Type B pancreatic cell (in vitro differentiated cells): ENCODE measurements around the gene NR1D2. TPM values are rescaled to one million over a fixed set of nuclear protein-coding genes. Genes with fewer than 3 reads are reported as not detected.

Experiments
- DNase-seq: peaks from one replicate; pipeline ENCODE4 v3.0.0; 2021; ENCODE audit warnings: mixed read lengths; ENCODE audit not compliant: unreplicated experiment; ENCODE audit errors: extremely low spot score
- H3K27ac Mint-ChIP-seq: 2 replicates; pipeline ENCODE4 v1.8.0; 2021; ENCODE audit warnings: mild to moderate bottlenecking, mixed read lengths
- H3K27me3 Mint-ChIP-seq: 2 replicates; pipeline ENCODE4 v1.8.0; 2021; ENCODE audit warnings: mixed read lengths
- H3K36me3 Mint-ChIP-seq: 2 replicates; pipeline ENCODE4 v1.8.0; 2021; ENCODE audit warnings: mixed read lengths
- H3K4me1 Mint-ChIP-seq: one replicate; pipeline ENCODE4 v1.8.0; 2021; ENCODE audit warnings: mixed read lengths; ENCODE audit not compliant: unreplicated experiment
- H3K4me3 Mint-ChIP-seq: 2 replicates; pipeline ENCODE4 v1.8.0; 2021; ENCODE audit warnings: mild to moderate bottlenecking, mixed read lengths
- H3K9me3 Mint-ChIP-seq: 2 replicates; pipeline ENCODE4 v1.8.0; 2021; ENCODE audit warnings: mixed read lengths
- CTCF ChIP-seq: fragments of 200-600 bp; sonication (generic); conservative IDR thresholded peaks from 2 replicates; pipeline ENCODE4 v1.5.0; 2021; ENCODE audit warnings: antibody characterized with exemption, mild to moderate bottlenecking
- total RNA-seq: library from RNA; stranded (reverse); gene quantifications from 2 replicates; pipeline ENCODE4 v1.2.1, GENCODE V29; 2021; ENCODE audit warnings: low replicate concordance

Gene NR1D2
- total RNA-seq, 1 donor from 2014 or later, result 20.6 TPM

- H3K4me3 Mint-ChIP-seq, result no peak overlapping the region
- no peak for DNase-seq
Measured at GRCh38 chr3:24017305-24017704, 72.2 kb downstream of the NR1D2 start.

GRCh38 chr3:24018784-24019570 is 73.9 kb downstream of the NR1D2 start:
- DNase-seq, result no peak
- Mint-ChIP-seq H3K27ac (no peak overlapping the region), H3K9me3 (no peaks in the 10 kb centered on the region), H3K36me3 (no peaks in the 10 kb centered on the region), H3K4me3 (no peak overlapping the region), H3K4me1 (no peaks in the 10 kb centered on the region), H3K27me3 (no peaks in the 10 kb centered on the region)
- TF ChIP-seq CTCF, result no peak

More at GRCh38 chr3:24017305-24017704, 72.2 kb downstream of the NR1D2 start:
- Mint-ChIP-seq H3K27ac (no peak overlapping the region), H3K4me1 (peaks cover 7% of the 10 kb centered on the region), H3K36me3 (no peaks in the 10 kb centered on the region), H3K9me3 (no peaks in the 10 kb centered on the region), H3K27me3 (no peaks in the 10 kb centered on the region)
- TF ChIP-seq CTCF, result no peak

- Mint-ChIP-seq H3K27me3 (no peaks in the 10 kb centered on the region), H3K4me3 (no peak overlapping the region), H3K4me1 (no peaks in the 10 kb centered on the region), H3K36me3 (no peaks in the 10 kb centered on the region), H3K9me3 (no peaks in the 10 kb centered on the region), H3K27ac (no peak overlapping the region)
- TF ChIP-seq CTCF, result no peak
- no peak for DNase-seq
Measured at GRCh38 chr3:24019585-24019984, 74.5 kb downstream of the NR1D2 start.

- no peaks in the 10 kb centered on the region for H3K4me1 Mint-ChIP-seq
- no peak for TF ChIP-seq CTCF
- DNase-seq, result no peak
- no peak overlapping the region for H3K27ac Mint-ChIP-seq
- no peak overlapping the region for H3K4me3 Mint-ChIP-seq
- H3K9me3 Mint-ChIP-seq, result no peaks in the 10 kb centered on the region
- no peaks in the 10 kb centered on the region for H3K36me3 Mint-ChIP-seq
- H3K27me3 Mint-ChIP-seq, result no peaks in the 10 kb centered on the region
Measured at GRCh38 chr3:24020036-24020691, 75.1 kb downstream of the NR1D2 start.

GRCh38 chr3:24023197-24023596 is 78.1 kb downstream of the NR1D2 start:
- Mint-ChIP-seq H3K27me3 (no peaks in the 10 kb centered on the region), H3K4me3 (no peak overlapping the region), H3K9me3 (no peaks in the 10 kb centered on the region), H3K36me3 (no peaks in the 10 kb centered on the region), H3K27ac (no peak overlapping the region), H3K4me1 (no peaks in the 10 kb centered on the region)
- no peak for TF ChIP-seq CTCF
- DNase-seq, result no peak
